ENCODE measurements around the gene RASGRP4. TPM values are rescaled to one million over a fixed set of nuclear protein-coding genes. Genes with fewer than 3 reads are reported as not detected.
"Not testable (repeated sequence)": the region's sequence is repeated elsewhere in the genome, so short reads cannot be mapped to it uniquely, and the experiment has no call there.

The RASGRP4 gene
- total and polyA plus RNA-seq, 8 donors: 2.0 to 23.8 (median 2.8) TPM

DNA sequence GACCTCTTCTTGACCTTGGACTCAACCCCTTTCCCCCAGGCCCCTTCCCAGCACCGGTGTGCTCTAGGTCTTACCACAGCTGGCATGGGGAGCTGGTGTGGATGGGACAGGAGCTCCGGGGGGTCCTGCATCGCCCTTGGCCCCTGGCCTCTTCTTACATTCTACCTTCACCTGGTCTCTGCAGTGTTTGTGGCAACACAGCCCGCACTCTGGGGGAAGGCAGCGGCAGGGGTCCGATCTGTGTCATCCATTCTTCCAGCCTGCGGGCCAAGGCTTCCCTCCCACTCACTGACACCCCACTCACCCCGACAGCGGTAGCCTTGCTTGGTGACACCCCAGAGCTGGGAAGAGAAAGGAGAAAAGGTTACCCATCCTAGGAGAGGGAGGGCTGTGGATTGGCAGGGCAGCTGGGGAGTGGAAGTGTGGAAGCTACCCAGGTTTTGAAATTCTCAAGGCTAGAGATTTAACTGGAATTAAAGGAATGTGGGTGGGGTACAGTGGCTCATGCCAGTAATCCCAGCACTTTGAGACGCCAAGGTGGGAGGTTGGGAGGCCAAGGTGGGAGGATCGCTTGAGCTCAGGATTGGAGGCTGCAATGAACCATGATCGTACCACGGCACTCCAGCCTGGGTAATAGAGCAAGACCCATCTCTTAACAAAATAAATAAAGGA is 14.8 kb downstream of the RASGRP4 start:
- Histone ChIP-seq H3K4me1 (no peaks in the 10 kb centered on the region), H3K27ac (no peak overlapping the region), H3K9me3 (no peaks in the 10 kb centered on the region), H3K4me3 (no peak overlapping the region), H3K27me3 (no peaks in the 10 kb centered on the region), H3K36me3 (peaks cover 0 to 89% of the 10 kb centered on the region in 2 donors)
- TF ChIP-seq, protein P1, sequence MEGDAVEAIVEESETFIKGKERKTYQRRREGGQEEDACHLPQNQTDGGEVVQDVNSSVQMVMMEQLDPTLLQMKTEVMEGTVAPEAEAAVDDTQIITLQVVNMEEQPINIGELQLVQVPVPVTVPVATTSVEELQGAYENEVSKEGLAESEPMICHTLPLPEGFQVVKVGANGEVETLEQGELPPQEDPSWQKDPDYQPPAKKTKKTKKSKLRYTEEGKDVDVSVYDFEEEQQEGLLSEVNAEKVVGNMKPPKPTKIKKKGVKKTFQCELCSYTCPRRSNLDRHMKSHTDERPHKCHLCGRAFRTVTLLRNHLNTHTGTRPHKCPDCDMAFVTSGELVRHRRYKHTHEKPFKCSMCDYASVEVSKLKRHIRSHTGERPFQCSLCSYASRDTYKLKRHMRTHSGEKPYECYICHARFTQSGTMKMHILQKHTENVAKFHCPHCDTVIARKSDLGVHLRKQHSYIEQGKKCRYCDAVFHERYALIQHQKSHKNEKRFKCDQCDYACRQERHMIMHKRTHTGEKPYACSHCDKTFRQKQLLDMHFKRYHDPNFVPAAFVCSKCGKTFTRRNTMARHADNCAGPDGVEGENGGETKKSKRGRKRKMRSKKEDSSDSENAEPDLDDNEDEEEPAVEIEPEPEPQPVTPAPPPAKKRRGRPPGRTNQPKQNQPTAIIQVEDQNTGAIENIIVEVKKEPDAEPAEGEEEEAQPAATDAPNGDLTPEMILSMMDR (IDR thresholded peaks at IDR 0.05): no peak
- DNase-seq (peak in 1 of 4 donors; percentile 1), ATAC-seq (no peak)
- intact Hi-C loops (cut with DNase I): no loop called here

DNA sequence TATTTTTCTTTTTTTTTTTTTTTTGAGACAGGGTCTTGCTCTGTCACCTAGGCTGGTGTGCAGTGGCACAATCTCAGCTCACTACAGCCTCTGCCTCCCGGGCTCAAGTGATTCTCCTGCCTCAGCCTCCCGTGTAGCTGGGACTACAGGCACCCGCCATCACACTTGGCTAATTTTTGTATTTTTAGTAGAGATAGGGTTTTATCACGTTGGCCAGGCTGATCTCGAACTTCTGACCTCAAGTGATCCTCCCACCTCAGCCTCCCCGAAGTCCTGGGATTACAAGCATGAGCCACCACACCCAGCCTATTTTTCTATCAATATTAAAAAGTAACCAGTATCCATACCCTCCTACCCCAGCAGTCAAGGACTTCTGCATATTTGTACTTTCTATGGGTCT is 15.6 kb downstream of the RASGRP4 start:
- H3K4me3 ChIP-seq; ATAC-seq; intact Hi-C loops (cut with DNase I); H3K4me1 ChIP-seq; H3K27me3 ChIP-seq; H3K27ac ChIP-seq; H3K9me3 ChIP-seq: not testable (repeated sequence)
- DNase-seq: peak in 1 of 4 donors; percentile 12
- H3K36me3 ChIP-seq: peaks cover 0 to 92% of the 10 kb centered on the region in 2 donors

DNA sequence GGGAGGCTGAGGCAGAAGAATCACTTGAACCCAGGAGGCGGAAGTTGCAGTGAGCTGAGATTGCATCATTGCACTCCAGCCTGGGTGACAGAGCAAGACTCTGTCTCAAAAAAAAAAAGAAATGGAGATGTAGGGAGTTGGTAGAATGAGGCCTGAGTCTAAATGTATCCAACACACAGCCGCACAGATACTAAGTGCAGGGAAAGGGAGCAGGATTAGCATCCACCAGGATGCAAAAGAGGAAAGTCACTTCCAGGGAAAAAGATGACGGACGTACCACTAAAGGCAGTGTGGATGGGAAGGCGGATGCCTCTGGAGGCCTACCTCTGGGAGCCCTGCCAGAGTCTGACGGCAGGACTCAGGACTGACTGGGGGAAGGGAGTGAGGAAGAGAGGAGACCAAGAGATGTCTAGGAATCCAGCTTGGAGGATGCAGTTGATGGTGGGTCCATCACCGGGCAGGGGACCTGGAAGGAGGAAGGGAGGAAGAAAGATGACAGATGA is 16.3 kb downstream of the RASGRP4 start:
- TF ChIP-seq, protein P1 (IDR thresholded peaks at IDR 0.05): no peak
- DNase-seq (peak in 1 of 4 donors; percentile 27), ATAC-seq (peak; percentile 15)
- H3K4me1 ChIP-seq: no peaks in the 10 kb centered on the region
- intact Hi-C loops (cut with DNase I): loop anchor here in 1 of 2 donors (10.0 kb wide), 1 partner anchor 205 kb away; the partner anchor contains the start of genes EIF3K and MAP4K1
- no peaks in the 10 kb centered on the region for H3K9me3 ChIP-seq
- H3K4me3 ChIP-seq: no peak overlapping the region
- H3K36me3 ChIP-seq: peaks cover 0 to 92% of the 10 kb centered on the region in 2 donors
- H3K27ac ChIP-seq: peak overlapping the region in 1 of 2 donors; percentile 1
- H3K27me3 ChIP-seq: no peaks in the 10 kb centered on the region

DNA sequence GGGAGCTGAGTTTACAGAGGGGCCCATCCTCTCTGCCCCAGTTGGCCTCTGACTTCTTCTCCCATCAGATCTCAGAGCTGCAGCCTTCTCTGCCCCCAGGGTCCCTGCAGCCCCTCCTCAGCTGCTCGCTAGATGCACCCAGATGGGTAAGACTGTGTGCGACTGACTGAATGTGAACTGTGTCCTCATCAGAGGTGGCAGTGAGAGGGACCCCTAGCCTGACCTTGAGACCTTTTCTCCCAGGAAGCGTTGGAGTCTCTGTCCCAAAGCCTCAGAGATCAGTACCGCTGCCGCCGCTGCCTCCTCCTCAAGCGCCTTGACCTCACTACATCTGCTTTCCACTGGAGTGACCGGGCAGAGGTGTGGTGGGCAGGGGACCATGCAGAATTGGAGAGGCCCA is 20.7 kb downstream of the RASGRP4 start:
- intact Hi-C loops (cut with DNase I): loop anchor here in 1 of 2 donors (10.0 kb wide), 1 partner anchor 210 kb away; the partner anchor contains the start of genes EIF3K and MAP4K1
- Histone ChIP-seq H3K4me1 (peaks cover 0 to 13% of the 10 kb centered on the region in 2 donors), H3K36me3 (peaks cover 0 to 53% of the 10 kb centered on the region in 2 donors), H3K27me3 (peaks cover 0 to 7% of the 10 kb centered on the region in 2 donors), H3K9me3 (no peaks in the 10 kb centered on the region), H3K4me3 (no peak overlapping the region), H3K27ac (no peak overlapping the region)
- TF ChIP-seq, protein P1 (IDR thresholded peaks at IDR 0.05): no peak
- ATAC-seq (no peak), DNase-seq (no peak)

DNA sequence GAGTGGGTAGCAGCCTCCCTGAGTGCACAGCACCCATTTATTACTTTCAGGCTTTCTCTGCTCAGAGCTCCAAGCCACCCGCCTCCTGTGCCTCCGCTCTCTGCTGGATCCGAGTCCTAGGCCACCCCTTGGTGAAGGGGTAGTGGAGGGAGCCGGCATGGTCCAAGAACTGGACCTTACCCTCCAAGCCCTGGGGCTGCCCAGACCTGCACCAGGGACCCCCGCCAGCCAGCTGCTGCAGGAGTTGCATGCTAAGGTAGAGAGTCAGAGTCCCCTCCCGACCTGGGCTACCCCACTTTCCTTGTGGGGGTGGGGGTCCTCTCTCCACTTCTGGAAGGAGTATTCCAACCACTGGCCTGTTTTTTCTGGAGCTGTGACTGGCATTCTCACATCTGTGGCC is 21.2 kb downstream of the RASGRP4 start:
- H3K27me3 ChIP-seq: peaks cover 0 to 11% of the 10 kb centered on the region in 2 donors
- H3K27ac ChIP-seq: no peak overlapping the region
- H3K9me3 ChIP-seq: no peaks in the 10 kb centered on the region
- peaks cover 0 to 49% of the 10 kb centered on the region in 2 donors for H3K36me3 ChIP-seq
- TF ChIP-seq, protein P1 (IDR thresholded peaks at IDR 0.05): no peak
- peaks cover 0 to 13% of the 10 kb centered on the region in 2 donors for H3K4me1 ChIP-seq
- intact Hi-C loops (cut with DNase I): loop anchor here in 1 of 2 donors (10.0 kb wide), 1 partner anchor 210 kb away; the partner anchor contains the start of genes EIF3K and MAP4K1
- H3K4me3 ChIP-seq: no peak overlapping the region
- no peak for ATAC-seq
- no peak for DNase-seq

All from left lung (tissue), 10 donors.